Hepatocyte (in vitro differentiated cells): Measurements from ENCODE around the gene TRAPPC1.

ENCODE experiments used
- EZH2 ChIP-seq: fragments of 200-600 bp; sonication (generic); IDR thresholded peaks from 2 replicates; pipeline ENCODE4 v1.6.1; 2016; ENCODE audit warnings: antibody characterized with exemption, mild to moderate bottlenecking, borderline replicate concordance
- EZH2phosphoT487 ChIP-seq: fragments of 200-600 bp; sonication (generic); IDR thresholded peaks from one replicate; pipeline ENCODE4 v1.6.1; 2018; ENCODE audit warnings: antibody characterized with exemption, mild to moderate bottlenecking, low read depth, moderate library complexity; ENCODE audit not compliant: unreplicated experiment, severe bottlenecking
- TF ChIP-seq, protein P1 (sequence below): fragments of 200-600 bp; sonication (generic); IDR thresholded peaks from 2 replicates; pipeline ENCODE4 v1.5.1; 2016; ENCODE audit warnings: antibody characterized with exemption, mild to moderate bottlenecking; ENCODE audit not compliant: poor library complexity

DNA sequence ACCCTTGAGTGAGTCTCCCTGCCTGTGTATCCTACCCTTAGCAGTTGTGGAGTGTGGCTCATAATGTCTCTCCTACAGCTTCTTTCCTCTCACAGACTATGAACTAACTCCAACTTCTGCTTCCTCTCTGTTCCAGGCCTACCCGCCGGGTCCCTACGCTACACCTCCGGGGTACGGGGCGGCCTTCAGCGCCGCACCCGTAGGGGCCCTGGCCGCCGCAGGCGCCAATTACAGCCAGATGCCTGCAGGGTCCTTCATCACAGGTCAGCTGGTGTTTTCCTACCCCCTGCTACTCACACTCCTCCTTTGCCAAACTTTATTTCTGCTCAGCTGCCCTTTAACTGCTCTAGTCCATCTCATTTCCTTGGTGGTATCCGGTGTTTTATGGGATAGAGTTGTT lies 21.0 kb downstream of the TRAPPC1 start:
- TF ChIP-seq, protein P1, sequence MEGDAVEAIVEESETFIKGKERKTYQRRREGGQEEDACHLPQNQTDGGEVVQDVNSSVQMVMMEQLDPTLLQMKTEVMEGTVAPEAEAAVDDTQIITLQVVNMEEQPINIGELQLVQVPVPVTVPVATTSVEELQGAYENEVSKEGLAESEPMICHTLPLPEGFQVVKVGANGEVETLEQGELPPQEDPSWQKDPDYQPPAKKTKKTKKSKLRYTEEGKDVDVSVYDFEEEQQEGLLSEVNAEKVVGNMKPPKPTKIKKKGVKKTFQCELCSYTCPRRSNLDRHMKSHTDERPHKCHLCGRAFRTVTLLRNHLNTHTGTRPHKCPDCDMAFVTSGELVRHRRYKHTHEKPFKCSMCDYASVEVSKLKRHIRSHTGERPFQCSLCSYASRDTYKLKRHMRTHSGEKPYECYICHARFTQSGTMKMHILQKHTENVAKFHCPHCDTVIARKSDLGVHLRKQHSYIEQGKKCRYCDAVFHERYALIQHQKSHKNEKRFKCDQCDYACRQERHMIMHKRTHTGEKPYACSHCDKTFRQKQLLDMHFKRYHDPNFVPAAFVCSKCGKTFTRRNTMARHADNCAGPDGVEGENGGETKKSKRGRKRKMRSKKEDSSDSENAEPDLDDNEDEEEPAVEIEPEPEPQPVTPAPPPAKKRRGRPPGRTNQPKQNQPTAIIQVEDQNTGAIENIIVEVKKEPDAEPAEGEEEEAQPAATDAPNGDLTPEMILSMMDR, result no peak
- TF ChIP-seq EZH2 (no peak), EZH2phosphoT487 (no peak)
